ENCODE results near the gene GAK.

The GAK gene

DNA sequence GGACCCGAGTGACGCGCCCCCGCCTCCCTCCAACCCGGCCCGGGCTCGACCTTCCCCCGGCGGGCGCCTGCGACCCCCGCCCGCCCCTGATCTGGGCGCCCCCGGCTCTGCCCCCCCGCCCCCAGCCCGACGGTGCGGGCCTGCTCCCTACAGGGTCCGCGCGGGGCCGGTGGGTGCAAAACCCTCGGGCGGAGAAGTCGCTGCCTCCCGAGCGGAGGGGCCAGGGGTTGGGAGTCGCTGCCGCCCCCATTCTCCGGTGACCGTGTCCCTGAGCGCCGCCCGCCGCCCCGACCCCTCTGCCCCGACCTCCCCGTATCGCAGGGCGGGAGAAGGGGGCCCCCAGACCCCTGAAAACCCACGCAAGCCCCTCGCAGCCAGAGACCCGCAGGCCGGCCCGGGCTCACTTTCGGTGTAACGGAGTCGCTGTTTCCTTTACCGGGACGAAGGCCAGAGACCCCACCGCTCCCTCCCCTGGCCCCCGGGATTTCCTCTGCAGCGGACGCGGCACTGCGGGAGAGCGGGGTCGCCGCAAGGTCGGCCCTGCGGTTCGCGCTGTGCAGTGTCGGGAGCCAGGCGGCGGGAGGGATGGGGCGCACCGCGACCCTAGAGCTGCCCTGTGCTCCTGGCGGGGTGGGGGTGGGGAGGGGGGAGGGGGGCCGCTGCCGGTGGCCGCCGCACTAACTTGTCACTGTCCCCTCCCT, 105.5 kb downstream of the GAK start:
- H3K4me3 ChIP-seq (ENCODE audit: low read depth, low read length) = peak overlapping the region; percentile 41
- no peak for DNase-seq (ENCODE audit: low read depth)
- TF ChIP-seq, protein P1, sequence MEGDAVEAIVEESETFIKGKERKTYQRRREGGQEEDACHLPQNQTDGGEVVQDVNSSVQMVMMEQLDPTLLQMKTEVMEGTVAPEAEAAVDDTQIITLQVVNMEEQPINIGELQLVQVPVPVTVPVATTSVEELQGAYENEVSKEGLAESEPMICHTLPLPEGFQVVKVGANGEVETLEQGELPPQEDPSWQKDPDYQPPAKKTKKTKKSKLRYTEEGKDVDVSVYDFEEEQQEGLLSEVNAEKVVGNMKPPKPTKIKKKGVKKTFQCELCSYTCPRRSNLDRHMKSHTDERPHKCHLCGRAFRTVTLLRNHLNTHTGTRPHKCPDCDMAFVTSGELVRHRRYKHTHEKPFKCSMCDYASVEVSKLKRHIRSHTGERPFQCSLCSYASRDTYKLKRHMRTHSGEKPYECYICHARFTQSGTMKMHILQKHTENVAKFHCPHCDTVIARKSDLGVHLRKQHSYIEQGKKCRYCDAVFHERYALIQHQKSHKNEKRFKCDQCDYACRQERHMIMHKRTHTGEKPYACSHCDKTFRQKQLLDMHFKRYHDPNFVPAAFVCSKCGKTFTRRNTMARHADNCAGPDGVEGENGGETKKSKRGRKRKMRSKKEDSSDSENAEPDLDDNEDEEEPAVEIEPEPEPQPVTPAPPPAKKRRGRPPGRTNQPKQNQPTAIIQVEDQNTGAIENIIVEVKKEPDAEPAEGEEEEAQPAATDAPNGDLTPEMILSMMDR (IDR thresholded peaks at IDR 0.05; ENCODE audit: control insufficient read depth, extremely low read depth, insufficient read depth) = no peak

DNA sequence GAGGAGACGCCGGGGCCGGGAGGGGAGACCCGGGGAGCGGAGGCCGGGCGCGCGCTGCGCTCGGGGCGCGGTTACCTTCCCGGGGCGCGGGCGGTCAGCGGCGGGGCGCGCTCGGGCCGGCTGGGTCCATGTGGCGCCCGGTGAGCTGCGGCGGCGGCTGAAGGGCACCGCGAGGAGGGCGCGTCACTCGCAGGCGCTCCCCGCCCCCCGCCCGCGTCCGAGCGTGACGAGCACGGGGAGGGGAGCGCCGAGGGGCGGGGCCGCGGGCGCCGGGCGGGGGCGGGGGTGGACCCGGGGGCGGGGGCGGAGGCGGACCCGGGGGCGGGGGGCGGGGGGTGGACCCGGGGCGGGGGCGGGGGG, 106.2 kb downstream of the GAK start, which contains the start of gene CPLX1:
TSS of gene CPLX1 (minus strand) at position 159 of the 360 bp plus-strand sequence. CDS start 1,607 bp downstream, outside the sequence.
- TF ChIP-seq, protein P1 (IDR thresholded peaks at IDR 0.05; ENCODE audit: control insufficient read depth, extremely low read depth, insufficient read depth) = no peak
- H3K4me3 ChIP-seq (ENCODE audit: low read depth, low read length) = peak within 1 kb of the TSS; percentile 41
- no peak for DNase-seq (ENCODE audit: low read depth)

DNA sequence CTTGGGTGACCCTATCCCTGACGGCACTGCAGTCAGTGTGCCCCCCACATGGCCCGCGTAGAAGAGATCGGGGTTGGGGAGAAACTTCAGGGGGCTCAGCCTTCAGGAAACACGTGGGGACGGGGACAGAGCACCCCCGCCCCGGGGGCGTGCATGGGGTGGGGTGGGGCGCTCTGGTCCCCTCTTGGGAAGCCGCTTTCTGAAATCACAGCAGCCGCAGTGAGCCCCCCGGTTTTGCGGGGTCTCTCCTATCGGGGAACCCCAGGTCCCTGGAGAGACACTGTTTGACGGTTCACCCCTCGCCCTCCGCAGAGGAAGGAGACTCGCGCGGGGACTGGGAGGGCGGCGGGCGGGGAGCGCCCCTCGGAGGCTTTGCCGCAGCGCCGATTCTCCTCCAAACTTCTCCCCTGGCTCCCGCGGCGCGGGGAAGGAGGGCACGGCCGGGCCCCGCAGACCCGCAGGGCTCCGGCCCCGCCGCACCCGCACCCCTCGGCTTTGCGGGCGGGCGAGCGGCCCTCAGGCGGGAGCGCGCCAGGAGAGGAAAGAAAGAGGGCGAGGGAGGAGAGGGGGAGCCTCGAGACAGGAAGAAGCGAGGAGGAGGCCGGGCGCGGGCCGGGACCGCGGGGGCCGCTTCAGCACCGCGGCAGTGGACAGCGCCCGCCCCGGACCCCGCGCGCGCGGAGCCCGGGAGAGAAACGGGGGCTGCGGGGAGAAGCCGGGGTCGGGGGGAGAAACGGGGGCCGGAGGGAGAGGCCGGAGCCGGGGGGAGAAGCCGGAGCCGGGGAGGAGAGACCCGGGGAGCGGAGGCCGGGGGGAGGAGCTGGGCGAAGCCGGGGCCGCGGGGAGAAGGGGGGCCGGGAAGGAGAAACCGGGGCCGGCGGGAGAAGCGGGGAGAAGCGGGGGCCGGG, 106.8 kb downstream of the GAK start:
- TF ChIP-seq, protein P1 (IDR thresholded peaks at IDR 0.05; ENCODE audit: control insufficient read depth, extremely low read depth, insufficient read depth) = no peak
- peak overlapping the region; percentile 34 for H3K4me3 ChIP-seq (ENCODE audit: low read depth, low read length)
- no peak for DNase-seq (ENCODE audit: low read depth)

DNA sequence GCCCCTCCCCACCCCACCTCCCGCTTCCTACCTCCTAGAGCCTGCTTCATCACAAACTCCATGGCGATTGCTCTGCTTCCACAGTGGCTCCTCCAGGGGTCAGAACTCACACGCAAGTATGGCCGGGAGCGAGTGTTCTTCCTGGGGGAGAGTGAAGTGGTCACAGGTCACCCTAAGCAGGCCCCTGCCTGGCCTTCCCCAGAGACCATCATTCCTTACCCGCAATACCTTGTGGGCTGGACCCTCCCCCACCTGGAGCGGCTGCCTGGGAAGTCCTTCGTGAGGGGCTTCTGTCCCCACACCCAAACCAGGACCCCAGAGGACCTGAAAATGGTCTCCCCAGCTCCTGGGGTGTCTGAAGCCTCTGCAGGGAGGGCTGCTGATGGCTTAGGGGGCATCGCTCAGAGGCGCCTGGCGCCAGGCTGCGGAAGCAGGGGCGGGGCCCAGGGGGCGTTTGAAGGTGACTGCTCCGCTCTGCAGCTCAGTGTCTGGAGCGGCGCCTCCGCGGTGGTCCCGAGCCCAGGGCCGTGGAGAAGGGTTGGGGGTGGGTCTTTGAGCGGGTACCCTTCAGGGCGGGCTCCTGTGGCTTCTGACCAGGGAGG, 107.6 kb downstream of the GAK start:
- no peak overlapping the region for H3K4me3 ChIP-seq (ENCODE audit: low read depth, low read length)
- DNase-seq (ENCODE audit: low read depth) = no peak
- TF ChIP-seq, protein P1 (IDR thresholded peaks at IDR 0.05; ENCODE audit: control insufficient read depth, extremely low read depth, insufficient read depth) = no peak

DNA sequence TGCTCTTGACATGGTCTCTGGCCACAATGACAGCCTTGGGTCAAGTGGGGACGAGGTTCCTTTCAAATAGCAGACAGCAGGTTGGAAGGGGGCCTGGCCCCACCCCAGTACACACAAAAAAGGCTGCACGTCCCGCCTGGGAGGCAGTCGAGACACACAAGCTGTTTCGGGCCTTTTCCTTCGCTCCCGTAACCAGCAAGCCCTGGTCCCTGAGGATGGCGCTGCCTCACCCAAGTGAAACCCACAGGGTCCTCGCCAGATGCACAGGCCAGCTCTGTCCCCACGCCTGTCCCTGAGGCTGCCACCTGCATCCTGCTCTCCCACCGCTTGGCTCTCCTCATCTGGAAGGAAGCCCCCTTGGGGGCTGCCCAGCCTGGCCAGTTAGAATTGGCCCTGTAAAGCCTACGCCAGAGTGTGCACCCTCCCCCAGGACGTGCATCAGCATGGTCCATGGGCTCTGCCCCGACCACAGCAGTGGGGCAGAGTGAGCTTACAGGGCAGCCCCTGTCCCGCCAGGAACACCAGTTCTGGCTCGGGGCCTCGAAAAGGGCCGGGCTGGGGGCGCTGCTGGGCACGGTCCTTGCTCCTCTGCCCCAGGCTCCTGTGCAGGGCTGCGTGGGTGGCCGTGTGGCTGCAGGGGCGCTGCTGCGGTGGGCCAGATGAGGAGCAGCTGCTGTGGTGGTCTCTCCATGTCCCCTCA, 108.2 kb downstream of the GAK start:
- H3K4me3 ChIP-seq (ENCODE audit: low read depth, low read length) = no peak overlapping the region
- TF ChIP-seq, protein P1 (IDR thresholded peaks at IDR 0.05; ENCODE audit: control insufficient read depth, extremely low read depth, insufficient read depth) = no peak
- no peak for DNase-seq (ENCODE audit: low read depth)

DNA sequence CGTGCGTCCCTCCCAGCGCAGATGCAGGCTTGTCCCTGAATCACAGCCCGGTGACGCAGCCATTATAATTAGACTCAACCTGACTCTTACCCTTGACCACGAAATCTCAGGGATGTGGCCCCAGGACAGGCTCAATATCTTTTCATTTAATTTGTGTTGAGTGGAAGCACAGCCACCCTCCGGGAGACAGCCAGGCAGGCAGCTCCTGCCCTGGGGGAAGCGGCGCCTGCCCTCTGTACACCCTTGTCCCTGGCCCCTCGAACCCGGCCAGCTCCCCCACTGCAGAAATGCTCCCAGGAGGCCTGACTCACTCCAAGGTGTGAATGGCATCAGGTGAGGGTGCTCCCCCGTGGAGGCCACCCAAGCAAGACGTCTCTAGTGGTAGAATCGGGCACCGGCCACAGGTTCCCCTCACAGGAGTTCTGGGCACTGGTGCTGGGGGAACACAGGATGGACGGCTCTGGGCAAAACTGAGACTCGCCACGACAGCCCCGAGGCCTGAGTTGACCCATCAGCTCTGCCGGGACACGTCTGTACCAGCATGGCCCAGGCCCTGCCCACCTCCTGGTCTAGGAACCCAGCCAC, 108.8 kb downstream of the GAK start:
- no peak overlapping the region for H3K4me3 ChIP-seq (ENCODE audit: low read depth, low read length)
- TF ChIP-seq, protein P1 (IDR thresholded peaks at IDR 0.05; ENCODE audit: control insufficient read depth, extremely low read depth, insufficient read depth) = no peak
- DNase-seq (ENCODE audit: low read depth) = no peak

Data from LNCaP clone FGC (cell line).